ENCODE results near the gene DGCR2.
A peak's percentile ranks its signal among the peaks of the same experiment; 100 is the strongest.
"Not testable (repeated sequence)": the region's sequence is repeated elsewhere in the genome, so short reads cannot be mapped to it uniquely, and the experiment has no call there.

Gene DGCR2

DNA sequence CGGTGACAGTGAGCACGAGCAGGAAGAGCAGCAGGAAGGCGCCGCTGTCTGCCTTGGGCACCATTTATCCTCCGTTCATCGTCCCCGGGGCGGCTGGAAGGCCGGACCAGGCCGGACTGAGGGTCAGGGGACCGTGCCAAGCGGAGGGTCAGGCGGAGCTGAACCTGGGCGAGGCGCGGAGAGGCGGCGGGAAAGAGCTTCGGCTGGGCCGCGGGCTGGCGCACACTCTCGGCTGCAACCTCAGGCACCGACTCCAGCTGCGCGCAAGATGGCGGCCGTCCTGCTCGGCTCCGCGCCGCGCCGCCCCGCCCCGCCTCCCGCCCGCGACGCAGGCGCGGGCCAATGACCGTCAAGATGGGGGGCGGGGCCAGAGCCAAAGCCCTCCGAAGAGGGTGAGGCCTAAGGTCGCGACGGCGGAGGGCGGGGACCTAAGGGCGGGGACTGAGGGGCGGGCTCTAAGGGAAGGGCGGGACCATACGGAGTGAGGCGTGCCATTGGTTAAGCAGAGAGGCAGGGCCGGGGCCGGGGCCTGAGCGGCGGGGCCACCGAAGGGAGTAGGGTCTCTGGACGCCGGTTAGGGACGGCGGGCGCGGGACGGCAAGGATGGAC lies at the start of gene DGCR2:
Gene DGCR2, minus strand, starts transcription at position 270 of the 609 bp plus-strand sequence. Its CDS starts 206 bp downstream, at position 64.
- DNase-seq (ENCODE audit: low spot score), result peak; percentile 98

- no peak for DNase-seq (ENCODE audit: low spot score)
These were observed 47.7 kb upstream of the DGCR2 start for GRCh38 chr22:19169947-19170318.

- no peak for DNase-seq (ENCODE audit: low spot score)
These were observed 47.1 kb upstream of the DGCR2 start for GRCh38 chr22:19169002-19169946.

DNA sequence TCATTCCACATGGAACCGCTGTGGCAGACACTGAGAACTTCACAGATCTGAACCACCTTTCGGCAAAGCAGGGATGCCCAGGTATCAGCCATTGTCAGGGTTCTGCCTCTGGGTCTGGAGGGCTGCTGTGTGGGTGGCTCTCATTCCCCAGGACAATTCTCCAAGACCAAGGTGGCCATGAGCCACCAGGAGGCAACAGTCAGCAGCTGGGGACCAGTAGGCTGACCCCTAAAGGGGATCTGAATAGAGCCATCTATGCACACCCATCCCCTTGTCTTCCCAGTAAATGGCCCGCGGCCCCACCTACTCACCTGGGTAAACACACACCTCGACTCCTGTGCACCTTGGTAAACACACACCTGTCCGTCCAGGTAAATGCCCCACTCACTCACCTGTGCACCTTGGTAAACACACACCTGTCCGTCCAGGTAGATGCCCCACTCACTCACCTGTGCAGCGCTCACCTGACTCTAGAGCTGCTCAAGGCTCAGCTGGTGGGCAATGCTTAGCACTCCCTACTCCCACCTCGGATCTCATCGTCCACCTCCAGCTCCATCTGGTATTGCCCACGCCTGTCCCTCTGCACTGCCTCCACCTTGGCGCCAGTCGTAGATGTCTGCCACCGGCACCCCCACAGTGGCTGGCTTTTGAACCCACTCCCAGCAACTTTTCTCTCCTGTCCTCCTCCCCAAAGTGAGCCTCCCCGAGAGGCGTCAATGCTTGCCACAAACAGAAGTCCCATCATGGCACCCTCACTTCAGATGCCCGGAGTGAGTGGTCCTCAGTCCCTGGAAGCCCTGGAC lies 46.1 kb upstream of the DGCR2 start:
- DNase-seq (ENCODE audit: low spot score), result no peak

DNA sequence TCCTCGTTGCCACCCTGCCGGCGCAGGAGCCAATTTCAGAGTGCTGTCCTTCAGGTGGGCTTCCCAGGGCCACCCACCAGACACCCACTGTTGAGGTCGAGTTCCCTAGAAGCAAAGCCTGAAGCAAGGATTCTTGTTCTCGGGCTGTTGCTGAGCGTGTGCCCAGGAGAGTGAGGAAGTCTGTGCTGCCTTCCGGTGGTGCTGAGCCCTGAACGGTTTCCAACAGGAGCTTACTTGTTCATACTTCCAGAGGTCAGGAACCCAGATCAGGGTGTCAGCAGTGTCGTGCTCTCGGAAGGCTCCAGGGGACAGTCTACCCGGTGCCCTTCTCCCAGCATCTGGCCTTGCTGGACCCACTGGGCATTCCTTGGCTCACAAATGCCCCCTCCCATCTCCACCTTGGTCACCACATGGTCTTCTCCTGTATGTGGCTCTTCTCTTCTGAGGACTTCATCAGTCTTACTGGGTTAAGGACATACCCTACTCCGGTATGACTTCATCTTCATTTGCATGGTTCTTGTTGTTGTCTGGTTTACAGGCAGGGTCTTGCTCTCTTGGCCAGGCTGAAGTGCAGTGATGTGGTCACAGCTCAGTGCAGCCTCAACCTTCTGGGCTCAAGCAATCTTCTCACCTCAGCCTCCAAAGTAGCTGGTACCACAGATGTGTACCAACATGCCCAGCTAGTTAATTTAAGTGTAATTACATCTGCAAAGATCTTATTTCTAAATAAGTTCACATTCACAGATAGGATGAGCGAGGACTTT lies 45.1 kb upstream of the DGCR2 start:
- no peak for DNase-seq (ENCODE audit: low spot score)

DNA sequence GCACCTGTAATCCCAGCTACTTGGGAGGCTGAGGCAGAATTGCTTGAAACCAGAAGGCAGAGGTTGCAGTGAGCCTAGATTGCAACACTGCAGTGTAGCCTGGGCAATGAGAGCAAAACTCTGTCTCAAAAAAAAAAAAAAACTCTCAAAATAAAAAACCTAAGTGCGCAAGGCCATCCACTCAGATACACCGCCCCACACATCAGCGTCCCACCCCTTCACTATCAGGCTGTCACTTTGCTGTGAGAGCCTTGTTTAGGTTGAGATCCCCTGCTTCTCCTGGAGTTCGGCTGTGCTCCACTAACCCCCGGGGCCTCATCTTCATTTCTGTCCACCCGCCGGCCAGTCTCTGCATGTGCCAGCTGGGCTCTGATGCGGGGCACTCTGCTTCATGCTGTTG lies 44.2 kb upstream of the DGCR2 start:
- DNase-seq (ENCODE audit: low spot score), result no peak

DNA sequence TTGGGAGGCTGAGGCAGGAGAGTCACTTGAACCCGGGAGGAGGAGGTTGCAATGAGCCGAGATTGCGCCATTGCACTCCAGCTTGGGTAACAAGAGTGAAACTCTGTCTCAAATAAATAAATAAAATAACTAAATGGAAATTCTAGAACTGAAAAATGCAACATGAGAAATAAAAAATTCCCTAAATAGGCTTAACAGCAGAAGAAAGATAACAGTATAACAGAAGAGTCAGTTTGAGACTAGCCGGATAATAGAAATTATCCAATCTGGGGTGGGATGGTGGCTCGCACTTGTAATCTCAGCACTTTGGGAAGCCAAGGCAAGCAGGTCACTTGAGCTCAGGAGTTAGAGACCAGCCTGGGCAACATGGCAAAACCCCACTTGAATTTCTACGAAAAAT lies 42.2 kb upstream of the DGCR2 start:
- DNase-seq (ENCODE audit: low spot score), result no peak

- not testable (repeated sequence) for DNase-seq (ENCODE audit: low spot score)
These were observed 36.4 kb upstream of the DGCR2 start for GRCh38 chr22:19158649-19159048.

GRCh38 chr22:19156109-19156508 lies 33.9 kb upstream of the DGCR2 start:
- DNase-seq (ENCODE audit: low spot score), result not testable (repeated sequence)

- DNase-seq (ENCODE audit: low spot score), result no peak
These were observed 31.0 kb upstream of the DGCR2 start for GRCh38 chr22:19152942-19153883.

DNA sequence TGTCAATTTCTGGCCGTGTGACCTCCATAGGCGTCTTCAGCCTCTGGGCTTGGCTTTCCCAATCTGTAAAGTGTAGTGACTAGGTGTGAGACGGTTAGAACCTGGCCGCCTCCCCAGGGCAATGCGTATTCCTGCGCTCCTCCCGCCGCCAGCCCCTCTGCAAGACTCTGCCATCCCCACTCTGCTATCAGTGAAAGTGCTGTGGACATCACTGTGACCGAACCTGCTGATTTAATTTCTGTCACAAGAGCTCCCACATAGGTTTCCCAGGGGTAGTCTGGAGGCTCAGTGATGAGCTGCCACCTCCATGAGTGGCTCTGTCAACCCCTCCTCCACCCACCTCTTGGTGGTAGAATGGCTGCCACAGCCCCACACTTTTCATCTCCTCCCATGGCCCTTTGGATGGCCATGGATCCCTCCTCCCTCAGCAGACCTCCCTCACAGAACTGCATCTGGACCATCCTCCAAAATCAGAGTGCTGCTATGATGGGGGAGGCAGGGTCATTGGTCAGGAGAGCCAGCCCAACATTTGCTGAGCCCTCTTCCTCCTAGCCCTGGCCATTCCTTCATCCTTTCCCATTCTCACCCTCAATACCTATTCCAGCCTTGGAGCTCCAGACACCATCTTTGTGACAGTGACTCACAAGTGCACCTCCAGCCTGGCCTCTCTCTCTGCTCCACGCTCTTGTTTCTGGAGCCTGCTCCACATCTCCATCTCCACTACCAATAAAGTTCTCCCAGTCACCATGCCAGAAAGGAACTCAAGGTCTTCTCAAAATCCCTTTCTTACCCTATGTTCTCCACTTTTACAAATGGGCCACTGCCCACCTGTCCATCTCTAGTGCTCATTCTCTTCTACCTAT lies 29.3 kb upstream of the DGCR2 start:
- DNase-seq (ENCODE audit: low spot score), result no peak

GRCh38 chr22:19150482-19151328 lies 28.5 kb upstream of the DGCR2 start:
- no peak for DNase-seq (ENCODE audit: low spot score)

GRCh38 chr22:19149991-19150390 lies 27.8 kb upstream of the DGCR2 start, which contains the start of gene GSC2:
GSC2 (minus strand) TSS chr22:19150292; CDS start chr22:19150283, 9 bp downstream.
- no peak for DNase-seq (ENCODE audit: low spot score)

DNA sequence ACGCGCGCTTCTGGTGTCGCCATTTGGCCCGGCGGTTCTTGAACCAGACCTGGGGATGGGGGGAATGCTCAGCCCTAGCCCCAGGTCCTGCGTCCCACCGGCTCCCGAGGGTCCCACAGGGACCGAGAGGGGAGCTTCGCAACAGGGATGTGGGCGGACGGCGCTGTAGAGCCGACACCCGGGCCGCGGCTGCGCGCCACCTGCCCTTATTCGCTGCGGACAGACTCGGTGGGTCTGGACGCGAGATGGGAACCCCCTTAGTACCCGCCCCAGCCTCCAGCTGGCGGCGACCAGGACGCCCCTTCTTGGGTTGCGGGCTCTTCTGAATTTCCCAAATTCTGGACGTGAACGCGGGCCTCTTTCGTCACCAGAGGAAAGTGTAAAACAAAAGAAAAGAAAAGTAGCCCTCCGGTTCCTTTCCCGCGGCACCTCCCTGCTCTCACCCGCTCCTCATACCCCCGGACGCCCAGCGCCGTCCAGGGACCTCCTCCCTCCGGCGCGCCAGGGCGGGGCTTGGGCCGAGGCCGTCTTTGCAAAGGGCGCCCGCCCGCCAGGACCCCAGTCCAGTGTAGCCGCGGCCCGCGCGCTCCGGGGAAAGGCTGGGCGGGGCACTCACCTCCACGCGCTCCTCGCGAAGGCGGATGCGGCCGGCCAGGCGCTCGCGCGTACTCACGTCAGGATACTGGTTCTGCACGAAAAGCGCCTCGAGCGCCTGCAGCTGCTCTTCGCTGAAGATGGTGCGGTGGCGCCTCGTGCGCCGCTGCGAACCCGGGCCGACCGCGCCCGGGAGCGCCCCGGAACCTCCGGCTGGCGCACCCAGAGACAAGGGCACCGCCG lies 27.1 kb upstream of the DGCR2 start:
- no peak for DNase-seq (ENCODE audit: low spot score)

DNA sequence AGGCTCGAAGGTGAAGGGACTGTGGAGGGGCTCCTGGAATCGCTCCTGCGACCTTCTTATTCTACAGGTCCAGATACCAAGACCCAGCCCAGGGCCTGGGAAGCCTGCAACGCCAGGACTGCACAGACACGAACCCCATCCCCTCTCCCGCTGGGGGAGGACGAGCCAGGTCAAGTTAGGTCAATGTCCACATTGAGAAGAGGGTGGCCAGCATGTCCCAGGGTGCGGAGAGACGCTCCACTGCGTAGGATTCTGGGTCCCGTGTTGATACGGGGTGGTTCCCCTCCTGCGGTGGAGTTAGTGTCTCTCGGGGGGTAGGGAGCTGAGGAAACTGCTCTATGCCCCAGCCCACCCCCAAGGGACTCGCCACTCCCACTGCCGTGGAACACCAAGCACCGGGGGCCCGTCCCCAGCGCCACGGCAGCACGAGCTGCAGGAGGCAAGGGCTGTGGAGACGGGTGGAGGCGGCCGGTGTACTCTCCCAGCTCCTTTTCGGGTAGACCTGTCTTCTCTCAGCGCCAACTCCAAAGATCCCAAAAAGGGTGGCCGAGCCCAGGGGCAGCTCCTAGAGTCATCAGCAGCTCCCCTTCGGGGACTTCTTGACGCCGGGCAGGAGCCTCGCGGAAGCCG lies 26.3 kb upstream of the DGCR2 start:
- DNase-seq (ENCODE audit: low spot score), result no peak

DNA sequence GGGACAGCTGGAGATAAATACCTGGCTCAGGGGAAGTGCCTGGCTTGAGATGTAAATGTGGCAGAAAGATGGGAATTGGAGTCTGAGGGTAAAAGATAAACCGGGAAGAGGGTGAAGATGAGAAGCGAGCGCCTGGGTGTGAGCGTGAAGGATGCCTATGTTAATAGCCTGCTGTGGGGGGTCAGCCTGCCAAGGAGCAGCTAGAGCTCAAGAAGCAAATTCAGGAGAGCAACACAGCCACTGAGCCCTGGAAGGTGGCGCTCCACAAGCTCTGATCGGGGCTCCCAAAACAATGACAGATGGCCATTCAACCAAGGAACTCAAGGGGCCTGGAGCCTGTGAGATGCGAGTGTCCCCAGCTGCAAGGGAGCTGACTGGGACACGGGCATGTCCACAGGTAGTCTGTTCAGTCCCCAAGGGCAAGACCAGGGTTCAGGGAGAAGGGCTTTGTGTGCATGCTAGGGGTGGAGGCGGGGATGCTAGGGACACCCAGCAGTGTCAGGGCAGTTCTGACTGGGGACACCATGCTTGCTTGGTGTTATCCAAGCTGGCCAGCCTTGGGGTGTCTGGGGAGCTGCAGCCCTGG lies 25.1 kb upstream of the DGCR2 start:
- no peak for DNase-seq (ENCODE audit: low spot score)
